GM23338 (cell line): ENCODE measurements around the gene DPF1. TPM values are rescaled to one million over a fixed set of nuclear protein-coding genes. Genes with fewer than 3 reads are reported as not detected.

Source experiments
- ATAC-seq: fragments of 200-7000 bp; cut with Tn5 transposase; 3 replicates; pipeline ENCODE4 v1.9.1; 2020
- DNase-seq: peaks from one replicate; pipeline ENCODE4 v3.0.0-alpha.2; 2015; ENCODE audit warnings: low spot score
- H2AFZ ChIP-seq: fragments of 200-600 bp; sonication (generic); 2 replicates; pipeline ENCODE4 v1.8.0; 2016; ENCODE audit warnings: antibody characterized with exemption, mild to moderate bottlenecking, moderate library complexity
- H3F3A ChIP-seq: fragments of 200-600 bp; sonication (generic); replicated peaks from 2 replicates; pipeline ENCODE4 v1.8.0; 2017; ENCODE audit warnings: antibody characterized with exemption, mixed run types, low read depth
- H3K27ac ChIP-seq: fragments of 200-600 bp; sonication (generic); 2 replicates; pipeline ENCODE4 v1.6.1; 2016; ENCODE audit warnings: low read depth
- H3K27me3 ChIP-seq: fragments of 200-600 bp; sonication (generic); 2 replicates; pipeline ENCODE4 v1.8.0; 2016; ENCODE audit warnings: mild to moderate bottlenecking, mixed run types, moderate library complexity; ENCODE audit not compliant: insufficient read depth
- H3K36me3 ChIP-seq: fragments of 200-600 bp; sonication (generic); 2 replicates; pipeline ENCODE4 v1.8.0; 2016; ENCODE audit warnings: mild to moderate bottlenecking; ENCODE audit not compliant: insufficient read depth
- H3K4me1 ChIP-seq: fragments of 200-600 bp; sonication (generic); 2 replicates; pipeline ENCODE4 v1.8.0; 2016; ENCODE audit warnings: mild to moderate bottlenecking, moderate library complexity; ENCODE audit not compliant: insufficient read depth
- H3K4me2 ChIP-seq: fragments of 200-600 bp; sonication (generic); 2 replicates; pipeline ENCODE4 v1.7.1; 2017; ENCODE audit warnings: mixed run types
- H3K4me3 ChIP-seq: fragments of 200-600 bp; sonication (generic); 2 replicates; pipeline ENCODE4 v1.6.1; 2016; ENCODE audit warnings: mixed run types
- H3K79me2 ChIP-seq: fragments of 200-600 bp; sonication (generic); replicated peaks from 2 replicates; pipeline ENCODE4 v1.8.0; 2017; ENCODE audit warnings: mild to moderate bottlenecking; ENCODE audit not compliant: insufficient read depth
- H3K9me2 ChIP-seq: fragments of 200-600 bp; sonication (generic); 2 replicates; pipeline ENCODE4 v1.8.0; 2017; ENCODE audit not compliant: insufficient read depth
- H4K20me1 ChIP-seq: fragments of 200-600 bp; sonication (generic); replicated peaks from 2 replicates; pipeline ENCODE4 v1.8.0; 2017; ENCODE audit warnings: mild to moderate bottlenecking; ENCODE audit not compliant: insufficient read depth
- H3K27ac Mint-ChIP-seq: 2 replicates; pipeline ENCODE4 v1.8.0; 2020; ENCODE audit warnings: inconsistent platforms, mild to moderate bottlenecking, moderate library complexity, mixed read lengths
- H3K27me3 Mint-ChIP-seq: 3 replicates; pipeline ENCODE4 v1.8.0; 2022; ENCODE audit warnings: low read depth, mild to moderate bottlenecking, moderate library complexity, mixed read lengths, inconsistent platforms; ENCODE audit not compliant: insufficient read depth, poor library complexity
- H3K36me3 Mint-ChIP-seq: 3 replicates; pipeline ENCODE4 v1.8.0; 2021; ENCODE audit warnings: low read depth, mild to moderate bottlenecking, inconsistent platforms, moderate library complexity, mixed read lengths
- H3K4me1 Mint-ChIP-seq: 3 replicates; pipeline ENCODE4 v1.8.0; 2020; ENCODE audit warnings: mild to moderate bottlenecking, inconsistent platforms, mixed read lengths
- H3K4me3 Mint-ChIP-seq: 3 replicates; pipeline ENCODE4 v1.8.0; 2021; ENCODE audit warnings: moderate library complexity, mild to moderate bottlenecking, inconsistent platforms, mixed read lengths
- H3K9me3 Mint-ChIP-seq: 3 replicates; pipeline ENCODE4 v1.8.0; 2020; ENCODE audit warnings: moderate library complexity, mild to moderate bottlenecking, inconsistent platforms, mixed read lengths
- CREB1 ChIP-seq: fragments of 250-450 bp; sonication (Bioruptor Pico); IDR thresholded peaks from 2 replicates; pipeline ENCODE4 v1.5.0; 2020; ENCODE audit warnings: low read depth, mild to moderate bottlenecking, moderate library complexity
- CTCF ChIP-seq, 2 experiments: fragments of 200-600 bp in 1 of 2; sonication (generic) in 1 of 2; conservative IDR thresholded peaks; 2 replicates each; pipeline versions ENCODE4 v1.5.1 to v1.6.1; 2016 to 2017; ENCODE audit warnings: antibody characterized with exemption in 2 of 2, low read depth in 2 of 2, mild to moderate bottlenecking in 2 of 2, moderate library complexity in 1 of 2
- EZH2 ChIP-seq: fragments of 200-600 bp; sonication (generic); IDR thresholded peaks from one replicate; pipeline ENCODE4 v1.8.0; 2017; ENCODE audit warnings: antibody characterized with exemption, mild to moderate bottlenecking, low read depth; ENCODE audit not compliant: unreplicated experiment
- EZH2phosphoT487 ChIP-seq: fragments of 200-600 bp; sonication (generic); IDR thresholded peaks from one replicate; pipeline ENCODE4 v1.8.1; 2018; ENCODE audit warnings: antibody characterized with exemption; ENCODE audit not compliant: unreplicated experiment
- JUNB ChIP-seq: IDR thresholded peaks from one replicate; pipeline ENCODE4 v1.6.1; 2016; ENCODE audit warnings: antibody characterized with exemption; ENCODE audit not compliant: unreplicated experiment
- NANOG ChIP-seq: IDR thresholded peaks from 2 replicates; pipeline ENCODE4 v1.6.1; 2016; ENCODE audit warnings: antibody characterized with exemption, borderline replicate concordance
- POLR2AphosphoS5 ChIP-seq: IDR thresholded peaks from 2 replicates; pipeline ENCODE4 v1.6.1; 2016; ENCODE audit warnings: antibody characterized with exemption, low read depth
- STAT1 ChIP-seq: IDR thresholded peaks from one replicate; pipeline ENCODE4 v1.6.1; 2016; ENCODE audit warnings: antibody characterized with exemption; ENCODE audit not compliant: unreplicated experiment
- ZNF114 ChIP-seq: fragments of 250-450 bp; sonication (Bioruptor Pico); IDR thresholded peaks from 2 replicates; pipeline ENCODE4 v1.5.0; 2020; ENCODE audit warnings: mild to moderate bottlenecking, moderate library complexity
- ZNF331 ChIP-seq: fragments of 250-450 bp; sonication (Bioruptor Pico); IDR thresholded peaks from 2 replicates; pipeline ENCODE4 v1.5.0; 2020; ENCODE audit warnings: low read depth, mild to moderate bottlenecking, moderate library complexity
- ZNF462 ChIP-seq: fragments of 250-450 bp; sonication (Bioruptor Pico); IDR thresholded peaks from 2 replicates; pipeline ENCODE4 v1.5.0; 2020; ENCODE audit warnings: mild to moderate bottlenecking, moderate library complexity
- polyA plus RNA-seq: library from polyadenylated mRNA; unstranded; fragments of >200 nt; fragmentation: Nextera tagmentation; extraction: Ambion mirVana; gene quantifications from 2 replicates; pipeline ENCODE4 v1.2.1, GENCODE V29; 2016
- total RNA-seq: library from RNA; depleted of rRNA; stranded (reverse); fragments of >200 nt; shearing (Covaris generic); gene quantifications from 2 replicates; pipeline ENCODE4 v1.2.3, GENCODE V29; 2014
- TF ChIP-seq, protein P1 (sequence below): IDR thresholded peaks from one replicate; pipeline ENCODE4 v1.6.1; 2018; ENCODE audit warnings: antibody characterized with exemption; ENCODE audit not compliant: unreplicated experiment
- TF ChIP-seq, protein P2 (sequence below): IDR thresholded peaks from 2 replicates; pipeline ENCODE4 v1.6.1; 2016; ENCODE audit warnings: antibody characterized with exemption

Gene DPF1
- total and polyA plus RNA-seq, 2 experiments from 2014 or later, result 8.3 to 11.7 TPM

DNA sequence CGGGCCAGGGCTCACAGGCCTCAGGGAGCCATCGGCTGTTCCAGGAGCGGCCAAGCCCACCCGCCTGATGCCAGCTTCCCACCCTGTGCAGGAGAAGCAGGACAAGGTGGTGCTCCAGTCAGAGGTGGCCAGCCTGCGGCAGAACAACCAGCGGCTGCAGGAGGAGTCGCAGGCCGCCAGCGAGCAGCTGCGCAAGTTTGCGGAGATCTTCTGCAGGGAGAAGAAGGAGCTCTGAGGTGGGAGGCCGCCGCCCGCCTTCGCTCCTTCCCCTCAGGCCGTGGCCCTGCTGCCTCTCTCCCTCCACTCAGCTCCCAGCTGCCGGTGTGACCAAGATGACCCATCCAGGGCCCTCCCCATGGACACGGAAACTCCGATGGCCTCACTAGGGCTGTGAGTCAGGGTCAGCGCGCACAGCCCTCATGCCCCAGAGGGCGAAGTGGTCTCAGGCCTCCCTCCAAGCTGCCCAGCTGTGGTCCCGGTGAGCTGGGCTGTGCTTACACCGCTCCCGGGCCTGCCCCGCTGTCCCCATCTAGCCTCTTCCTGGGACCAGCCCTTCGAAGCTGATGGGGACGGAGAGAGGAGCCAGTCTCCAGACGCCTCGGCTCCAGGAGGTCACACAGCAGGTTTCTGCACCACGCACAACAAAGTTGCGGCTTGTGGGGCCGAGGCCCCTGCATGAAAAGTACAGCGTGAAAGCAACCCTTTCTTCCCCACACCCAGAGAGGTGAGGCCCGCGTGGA is 17.8 kb downstream of the DPF1 start:
- DNase-seq (no peak), ATAC-seq (no peak)
- Histone ChIP-seq H3F3A (peaks cover 21% of the 10 kb centered on the region), H3K79me2 (no peaks in the 10 kb centered on the region), H3K9me2 (no peaks in the 10 kb centered on the region), H3K4me2 (no peak overlapping the region), H3K4me3 (no peak overlapping the region), H4K20me1 (no peaks in the 10 kb centered on the region), H3K27ac (no peak overlapping the region; the same call in 1 of the 2 replicates), H3K36me3 (no peaks in the 10 kb centered on the region), H3K4me1 (peaks cover 14% of the 10 kb centered on the region), H2AFZ (no peak overlapping the region), H3K27me3 (no peaks in the 10 kb centered on the region)
- H3K27ac Mint-ChIP-seq, result peak overlapping the region; percentile 72; the same call in 1 of the 2 replicates
- peaks cover 7% of the 10 kb centered on the region; the same call in 2 of the 3 replicates for H3K36me3 Mint-ChIP-seq
- no peak overlapping the region for H3K4me3 Mint-ChIP-seq
- TF ChIP-seq ZNF114 (CRISPR knock-in tag), result no peak
- TF ChIP-seq, protein P1, sequence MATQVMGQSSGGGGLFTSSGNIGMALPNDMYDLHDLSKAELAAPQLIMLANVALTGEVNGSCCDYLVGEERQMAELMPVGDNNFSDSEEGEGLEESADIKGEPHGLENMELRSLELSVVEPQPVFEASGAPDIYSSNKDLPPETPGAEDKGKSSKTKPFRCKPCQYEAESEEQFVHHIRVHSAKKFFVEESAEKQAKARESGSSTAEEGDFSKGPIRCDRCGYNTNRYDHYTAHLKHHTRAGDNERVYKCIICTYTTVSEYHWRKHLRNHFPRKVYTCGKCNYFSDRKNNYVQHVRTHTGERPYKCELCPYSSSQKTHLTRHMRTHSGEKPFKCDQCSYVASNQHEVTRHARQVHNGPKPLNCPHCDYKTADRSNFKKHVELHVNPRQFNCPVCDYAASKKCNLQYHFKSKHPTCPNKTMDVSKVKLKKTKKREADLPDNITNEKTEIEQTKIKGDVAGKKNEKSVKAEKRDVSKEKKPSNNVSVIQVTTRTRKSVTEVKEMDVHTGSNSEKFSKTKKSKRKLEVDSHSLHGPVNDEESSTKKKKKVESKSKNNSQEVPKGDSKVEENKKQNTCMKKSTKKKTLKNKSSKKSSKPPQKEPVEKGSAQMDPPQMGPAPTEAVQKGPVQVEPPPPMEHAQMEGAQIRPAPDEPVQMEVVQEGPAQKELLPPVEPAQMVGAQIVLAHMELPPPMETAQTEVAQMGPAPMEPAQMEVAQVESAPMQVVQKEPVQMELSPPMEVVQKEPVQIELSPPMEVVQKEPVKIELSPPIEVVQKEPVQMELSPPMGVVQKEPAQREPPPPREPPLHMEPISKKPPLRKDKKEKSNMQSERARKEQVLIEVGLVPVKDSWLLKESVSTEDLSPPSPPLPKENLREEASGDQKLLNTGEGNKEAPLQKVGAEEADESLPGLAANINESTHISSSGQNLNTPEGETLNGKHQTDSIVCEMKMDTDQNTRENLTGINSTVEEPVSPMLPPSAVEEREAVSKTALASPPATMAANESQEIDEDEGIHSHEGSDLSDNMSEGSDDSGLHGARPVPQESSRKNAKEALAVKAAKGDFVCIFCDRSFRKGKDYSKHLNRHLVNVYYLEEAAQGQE, result no peak
- TF ChIP-seq CTCF (conservative IDR thresholded peaks at IDR 0.05; ENCODE audit: low read depth in 2 of 2), result no peak
- no peak for TF ChIP-seq EZH2phosphoT487
- TF ChIP-seq ZNF331, result no peak
- no peak for TF ChIP-seq NANOG
- no peak for TF ChIP-seq STAT1
- TF ChIP-seq, protein P2, sequence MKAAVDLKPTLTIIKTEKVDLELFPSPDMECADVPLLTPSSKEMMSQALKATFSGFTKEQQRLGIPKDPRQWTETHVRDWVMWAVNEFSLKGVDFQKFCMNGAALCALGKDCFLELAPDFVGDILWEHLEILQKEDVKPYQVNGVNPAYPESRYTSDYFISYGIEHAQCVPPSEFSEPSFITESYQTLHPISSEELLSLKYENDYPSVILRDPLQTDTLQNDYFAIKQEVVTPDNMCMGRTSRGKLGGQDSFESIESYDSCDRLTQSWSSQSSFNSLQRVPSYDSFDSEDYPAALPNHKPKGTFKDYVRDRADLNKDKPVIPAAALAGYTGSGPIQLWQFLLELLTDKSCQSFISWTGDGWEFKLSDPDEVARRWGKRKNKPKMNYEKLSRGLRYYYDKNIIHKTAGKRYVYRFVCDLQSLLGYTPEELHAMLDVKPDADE, result no peak
- no peak for TF ChIP-seq JUNB
- TF ChIP-seq CREB1, result no peak
- TF ChIP-seq ZNF462 (CRISPR knock-in tag), result no peak
- TF ChIP-seq POLR2AphosphoS5, result no peak
- TF ChIP-seq EZH2, result no peak
- peaks cover 19% of the 10 kb centered on the region for H3K27me3 Mint-ChIP-seq
- peaks cover 38% of the 10 kb centered on the region for H3K4me1 Mint-ChIP-seq
- H3K9me3 Mint-ChIP-seq, result no peaks in the 10 kb centered on the region
